Endodermal cell (in vitro differentiated cells): ENCODE results near the gene TMEM185A. TPM values are rescaled to one million over a fixed set of nuclear protein-coding genes. Genes with fewer than 3 reads are reported as not detected.
"Not testable (repeated sequence)": the region's sequence is repeated elsewhere in the genome, so short reads cannot be mapped to it uniquely, and the experiment has no call there.

ENCODE experiments used
- DNase-seq: peaks from one replicate; pipeline ENCODE4 v3.0.0-alpha.2; 2017
- H3K27ac ChIP-seq: 2 replicates; pipeline ENCODE4 v1.5.1; 2013; ENCODE audit warnings: mild to moderate bottlenecking, low read depth, low read length, moderate library complexity
- H3K27me3 ChIP-seq: 2 replicates; pipeline ENCODE4 v1.6.1; 2013; ENCODE audit warnings: mild to moderate bottlenecking, low read length, moderate library complexity; ENCODE audit not compliant: insufficient read depth, control insufficient read depth, poor library complexity, severe bottlenecking
- H3K36me3 ChIP-seq: 2 replicates; pipeline ENCODE4 v1.7.0; 2013; ENCODE audit warnings: mild to moderate bottlenecking, low read length, moderate library complexity; ENCODE audit not compliant: control insufficient read depth, insufficient read depth
- H3K4me1 ChIP-seq: one replicate; pipeline ENCODE4 v1.7.0; 2013; ENCODE audit warnings: low read length; ENCODE audit not compliant: control insufficient read depth, insufficient read depth
- H3K4me3 ChIP-seq: 2 replicates; pipeline ENCODE4 v1.5.1; 2013; ENCODE audit warnings: mild to moderate bottlenecking, low read length, moderate library complexity
- H3K9ac ChIP-seq: 2 replicates; pipeline ENCODE4 v1.6.1; 2013; ENCODE audit warnings: mild to moderate bottlenecking, low read length, moderate library complexity; ENCODE audit not compliant: poor library complexity, severe bottlenecking; ENCODE audit errors: extremely low read depth
- H3K9me3 ChIP-seq: 2 replicates; pipeline ENCODE4 v1.6.1; 2013; ENCODE audit warnings: mild to moderate bottlenecking, low read length, moderate library complexity; ENCODE audit not compliant: control insufficient read depth
- H3K27ac Mint-ChIP-seq: 2 replicates; pipeline ENCODE4 v1.8.0; 2020; ENCODE audit warnings: mixed read lengths
- H3K27me3 Mint-ChIP-seq: 2 replicates; pipeline ENCODE4 v1.8.0; 2021; ENCODE audit warnings: mild to moderate bottlenecking, mixed read lengths; ENCODE audit not compliant: insufficient read depth
- H3K36me3 Mint-ChIP-seq: 2 replicates; pipeline ENCODE4 v1.8.0; 2020; ENCODE audit warnings: low read depth, mixed read lengths
- H3K4me1 Mint-ChIP-seq: 2 replicates; pipeline ENCODE4 v1.8.0; 2020; ENCODE audit warnings: mixed read lengths
- H3K4me3 Mint-ChIP-seq: 2 replicates; pipeline ENCODE4 v1.8.0; 2020; ENCODE audit warnings: mild to moderate bottlenecking, moderate library complexity, mixed read lengths
- H3K9me3 Mint-ChIP-seq: 2 replicates; pipeline ENCODE4 v1.8.0; 2020; ENCODE audit warnings: mild to moderate bottlenecking, mixed read lengths
- WGBS, 2 experiments: methylation state at CpG; one replicate each; pipeline versions ENCODE4 v1.1.5 to v1.1.7; 2013; ENCODE audit warnings: missing lambda C conversion rate in 2 of 2, mixed read lengths in 1 of 2; ENCODE audit not compliant: insufficient coverage in 1 of 2, insufficient read length in 1 of 2; 5-methylcytosine and 5-hydroxymethylcytosine counted together
- total RNA-seq, 2 donors: library from RNA; stranded (reverse); fragmentation: NEBNext Ultra II Directional in 1 of 2; extraction: Animal tissue kit (Norgen Biotek cat#: 25700) in 1 of 2; gene quantifications; 2 replicates in 1 of 2; 3 replicates in 1 of 2; pipeline ENCODE4 v1.2.1, GENCODE V29; 2021

TMEM185A gene
- total RNA-seq, 2 donors from 2014 or later, result 60.1 to 66.3 TPM

- H3K27ac Mint-ChIP-seq, H3K9me3 ChIP-seq, DNase-seq, H3K36me3 Mint-ChIP-seq, H3K27me3 ChIP-seq, H3K27ac ChIP-seq, H3K27me3 Mint-ChIP-seq, H3K9me3 Mint-ChIP-seq, H3K4me3 Mint-ChIP-seq, H3K4me1 Mint-ChIP-seq, H3K36me3 ChIP-seq, H3K4me3 ChIP-seq, H3K9ac ChIP-seq, H3K4me1 ChIP-seq: not testable (repeated sequence)
- no CpG with 5 or more reads among the region's 3 CpGs for WGBS, 2 experiments
Measured at GRCh38 chrX:149547782-149548181, 83.8 kb downstream of the TMEM185A start.

- H3K4me1 Mint-ChIP-seq, H3K9me3 ChIP-seq, H3K9ac ChIP-seq, H3K36me3 Mint-ChIP-seq, DNase-seq, H3K4me1 ChIP-seq, H3K9me3 Mint-ChIP-seq, H3K36me3 ChIP-seq, H3K27me3 Mint-ChIP-seq, H3K4me3 Mint-ChIP-seq, H3K27ac ChIP-seq, H3K27ac Mint-ChIP-seq, H3K4me3 ChIP-seq, H3K27me3 ChIP-seq: not testable (repeated sequence)
- 71% methylated on average over 1 of the region's 1 CpG; no CpG with 5 or more reads in 1 of the 2 experiments for WGBS, 2 experiments
Measured at GRCh38 chrX:149546962-149547361, 84.6 kb downstream of the TMEM185A start.

Other genes with a start within 250 kb of the TMEM185A start
- 10 to 100 TPM; 28.2 to 43.9 TPM for gene IDS, start 126.5 kb downstream of the TMEM185A start, total RNA-seq
- 10 to 100 TPM; 11.9 to 18.0 TPM for gene EOLA1, start 90.8 kb downstream of the TMEM185A start, total RNA-seq
- gene HSFX3, start 81.9 kb downstream of the TMEM185A start, total RNA-seq, result not detected
- not detected for gene MAGEA9B, start 44.3 kb downstream of the TMEM185A start, total RNA-seq
- gene HSFX2, start 36.5 kb downstream of the TMEM185A start, total RNA-seq, result not detected
- not detected for gene MAGEA11, start 80.3 kb upstream of the TMEM185A start, total RNA-seq
- gene HSFX1, start 142.3 kb upstream of the TMEM185A start, total RNA-seq, result 1 to 10 TPM; 3.2 to 3.4 TPM
- gene MAGEA9, start 150.1 kb upstream of the TMEM185A start, total RNA-seq, result not detected
- gene MAGEA8, start 249.4 kb upstream of the TMEM185A start, total RNA-seq, result not detected